ENCODE results near the gene TSSK3. TPM values are rescaled to one million over a fixed set of nuclear protein-coding genes. Genes with fewer than 3 reads are reported as not detected.

The TSSK3 gene
- total RNA-seq, 1 experiment from 2014 or later, result 1.6 TPM

GRCh38 chr1:32333251-32333963, 28.9 kb upstream of the TSSK3 start:
- no peak overlapping the region for H2AFZ ChIP-seq (ENCODE audit: low read depth, low read length, poor library complexity, severe bottlenecking)
- H3K4me2 ChIP-seq (ENCODE audit: low read length), result no peak overlapping the region
- RAD21 ChIA-PET (ENCODE audit: low non-redundant PET in 1 of 2, low total read pairs in 2 of 2, uncharacterized antibody in 2 of 2, unreplicated experiment in 2 of 2), result no interaction called here
- no peaks in the 10 kb centered on the region for H3K9me3 ChIP-seq (ENCODE audit: control insufficient read depth in 1 of 2, insufficient read depth in 1 of 2, low read depth in 1 of 2, low read length in 2 of 2)
- peaks cover 22 to 60% of the 10 kb centered on the region in 2 experiments for H3K4me1 ChIP-seq (ENCODE audit: control insufficient read depth in 1 of 2, insufficient read depth in 2 of 2, low read length in 2 of 2)
- peaks cover 24% of the 10 kb centered on the region for H3K79me2 ChIP-seq (ENCODE audit: insufficient read depth, low read length)
- CTCF ChIA-PET, result no interaction called here
- H3K27me3 ChIP-seq (ENCODE audit: insufficient read depth, low read length), result no peaks in the 10 kb centered on the region
- intact Hi-C loops (cut with micrococcal nuclease), result no loop called here
- BruUV-seq (replicated peaks), result TSS peak; percentile 77
- no peak overlapping the region for H3K4me3 ChIP-seq (replicated peaks in 1 of 2; ENCODE audit: low read depth in 1 of 2, low read length in 2 of 2)
- ATAC-seq (no peak), DNase-seq (ENCODE audit: low read depth, low spot score) (no peak)
- peaks cover 13 to 42% of the 10 kb centered on the region in 2 experiments for H3K36me3 ChIP-seq (ENCODE audit: control insufficient read depth in 1 of 2, insufficient read depth in 2 of 2, low read length in 2 of 2)
- no peak overlapping the region for H3K9ac ChIP-seq (ENCODE audit: low read length)
- peak overlapping the region; percentile 34; the same call in 1 of the 2 replicates for H3K27ac ChIP-seq (ENCODE audit: low read depth, low read length)
- POLR2A ChIA-PET, result interaction anchor here (1.0 to 1.7 kb wide), 3 partner anchors 12 to 41 kb away, joined by 3 to 9 read pairs (median 3); partner anchors contain the start of gene HDAC1
- no peaks in the 10 kb centered on the region for H4K20me1 ChIP-seq (ENCODE audit: insufficient read depth)
- no peak for TF ChIP-seq SP1 (IDR thresholded peaks at IDR 0.05; ENCODE audit: low read depth)
- TF ChIP-seq SIN3A (IDR thresholded peaks at IDR 0.05; ENCODE audit: low read depth), result no peak
- no peak for TF ChIP-seq MAX (IDR thresholded peaks at IDR 0.05)
- no peak for TF ChIP-seq ELF1 (IDR thresholded peaks at IDR 0.05; ENCODE audit: borderline replicate concordance, low read depth)
- no peak for TF ChIP-seq ZBTB33 (IDR thresholded peaks at IDR 0.05; ENCODE audit: extremely low read depth, insufficient replicate concordance, low read length)
- no peak for TF ChIP-seq JUND (IDR thresholded peaks at IDR 0.05)
- TF ChIP-seq REST (IDR thresholded peaks at IDR 0.05; ENCODE audit: low read depth), result no peak
- no peak for TF ChIP-seq TCF7L2 (IDR thresholded peaks at IDR 0.05; ENCODE audit: borderline replicate concordance, extremely low read depth, insufficient read depth, insufficient read length)
- no peak for TF ChIP-seq EZH2phosphoT487 (IDR thresholded peaks at IDR 0.05; ENCODE audit: borderline replicate concordance)
- TF ChIP-seq RAD21 (IDR thresholded peaks at IDR 0.05; ENCODE audit: low read depth), result no peak
- TF ChIP-seq CBX3 (IDR thresholded peaks at IDR 0.05; ENCODE audit: low read depth), result no peak
- no peak for TF ChIP-seq SRF (IDR thresholded peaks at IDR 0.05; ENCODE audit: low read depth)
- no peak for TF ChIP-seq EGR1 (IDR thresholded peaks at IDR 0.05; ENCODE audit: low read depth)
- no peak for TF ChIP-seq POLR2AphosphoS5 (IDR thresholded peaks at IDR 0.05; ENCODE audit: low read depth, low read length)
- H3K9me2 ChIP-seq (ENCODE audit: insufficient read depth), result no peaks in the 10 kb centered on the region

All from HCT116 (cell line).